ENCODE results near the gene NATD1.

- TF ChIP-seq POLR2AphosphoS5 (IDR thresholded peaks at IDR 0.05) (no peak), CTCF (IDR thresholded peaks at IDR 0.05) (no peak), POLR2A (IDR thresholded peaks at IDR 0.05) (no peak), EP300 (IDR thresholded peaks at IDR 0.05) (no peak)
Observed at GRCh38 chr17:21293831-21294210, 40.6 kb upstream of the NATD1 start.
